HG02938 (cell line): ENCODE results near the gene ELOVL5.
A peak's percentile ranks its signal among the peaks of the same experiment; 100 is the strongest.
"Not testable (repeated sequence)": the region's sequence is repeated elsewhere in the genome, so short reads cannot be mapped to it uniquely, and the experiment has no call there.

Experiments
- ATAC-seq: cut with Tn5 transposase; IDR thresholded peaks from one replicate; pipeline ENCODE4 v1.9.1; 2021; ENCODE audit warnings: mild to moderate bottlenecking, moderate library complexity; ENCODE audit not compliant: unreplicated experiment

ELOVL5 gene

DNA sequence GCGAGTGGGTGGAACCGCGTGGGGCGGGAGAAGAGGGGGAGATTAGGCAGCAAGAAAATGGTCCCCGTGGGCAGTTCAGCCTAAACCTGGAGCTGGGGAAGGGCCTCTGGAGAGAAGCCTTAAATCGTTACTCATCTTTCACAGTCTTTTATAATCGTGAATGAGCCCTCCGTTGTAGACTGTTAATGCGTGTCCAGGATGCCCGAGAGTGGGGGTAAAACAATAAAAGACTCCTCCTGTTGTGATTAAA, 11.0 kb upstream of the ELOVL5 start:
- ATAC-seq: no peak

DNA sequence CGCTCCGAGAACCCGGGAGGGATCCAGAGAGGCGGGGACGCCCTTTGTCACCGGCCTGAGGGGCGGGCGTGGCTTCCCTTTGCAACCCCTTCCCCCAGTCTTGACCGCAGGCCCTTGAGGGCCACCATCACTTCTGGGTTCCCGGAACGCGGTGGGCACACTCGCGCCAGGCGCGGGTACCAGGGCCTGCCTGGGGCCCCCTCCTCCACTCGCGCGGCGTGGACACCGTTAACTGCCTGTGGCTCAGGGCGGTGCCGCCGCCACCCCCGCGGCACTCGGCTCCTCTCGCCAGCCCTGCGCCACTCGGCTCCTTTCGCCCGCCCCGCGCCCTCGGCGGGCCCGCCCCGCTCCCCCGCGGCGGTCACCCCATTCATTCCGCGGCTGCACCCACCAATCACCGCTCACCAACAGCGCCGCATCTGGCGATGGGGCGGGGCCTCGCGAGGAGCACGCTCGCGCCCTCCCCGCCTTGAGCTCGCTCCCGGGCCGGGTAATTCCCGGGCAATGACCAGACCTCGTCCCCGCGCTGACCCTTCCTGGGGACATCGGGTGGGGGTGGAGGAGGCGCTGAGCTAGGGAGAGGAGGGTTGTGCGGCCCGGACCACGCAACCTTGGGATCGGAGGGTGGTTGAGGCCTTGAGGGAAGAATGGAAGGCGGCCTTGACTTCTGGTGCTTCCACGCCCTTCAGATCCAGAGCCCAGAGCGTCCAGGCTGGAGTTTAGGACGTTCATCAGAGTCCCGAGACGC, 10.5 kb upstream of the ELOVL5 start:
- peak; percentile 85 for ATAC-seq

DNA sequence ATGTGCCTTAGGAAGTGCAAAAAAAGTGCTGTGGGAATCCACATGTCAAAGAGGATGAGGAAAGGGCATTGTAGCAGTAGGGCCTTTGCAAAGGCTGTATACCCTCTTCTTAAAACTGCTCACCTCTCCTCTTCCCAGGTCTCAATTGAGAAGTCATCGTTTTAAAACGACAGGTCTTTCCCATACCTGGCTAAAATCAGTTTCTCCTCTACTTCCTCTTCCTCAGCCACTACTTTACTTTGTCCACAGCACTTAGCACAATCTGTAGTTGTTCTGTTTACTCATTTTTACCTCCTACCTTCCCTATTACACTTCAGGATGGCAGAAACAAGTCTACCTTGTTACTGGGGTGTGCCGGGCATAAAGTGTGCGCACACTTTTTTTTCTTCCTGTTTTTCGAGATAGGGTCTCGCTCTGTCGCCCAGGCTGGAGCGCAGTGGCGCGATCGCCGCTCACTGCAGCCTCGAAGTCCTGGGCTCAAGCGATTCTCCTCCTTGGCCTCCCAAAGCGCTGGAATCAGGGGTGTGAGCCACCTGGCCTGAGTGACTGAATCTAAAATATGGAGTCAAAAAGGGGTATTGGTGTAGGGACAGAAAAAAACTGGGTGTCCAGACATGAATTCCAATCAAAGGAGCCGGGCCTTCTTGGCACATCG, 9.8 kb upstream of the ELOVL5 start:
- ATAC-seq: peak; percentile 9

GRCh38 chr6:53357576-53358360, 9.0 kb upstream of the ELOVL5 start:
- ATAC-seq: no peak

GRCh38 chr6:53353624-53354023, 4.9 kb upstream of the ELOVL5 start:
- no peak for ATAC-seq

DNA sequence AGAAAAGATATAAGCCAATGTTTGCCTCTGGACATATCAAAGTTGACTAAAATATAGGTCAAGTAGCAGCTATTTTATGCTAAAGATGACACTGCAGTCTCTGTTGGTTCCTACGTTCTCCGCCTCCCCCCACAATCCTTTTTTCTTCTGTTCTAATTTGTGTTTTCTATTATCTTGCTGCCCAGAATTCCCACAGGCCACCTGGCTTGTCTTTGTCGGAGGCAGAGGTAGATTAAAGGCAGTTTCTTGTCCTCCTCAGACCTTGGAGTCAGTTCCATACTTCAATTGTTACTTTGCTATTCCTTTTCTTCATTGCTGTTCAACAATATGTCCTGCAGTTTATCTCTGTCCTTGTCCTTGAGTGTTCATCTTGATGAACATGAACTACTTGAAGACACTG, 3.6 kb upstream of the ELOVL5 start:
- no peak for ATAC-seq

- no peak for ATAC-seq
Measured at GRCh38 chr6:53349209-53349693, 501 bp upstream of the ELOVL5 start.

DNA sequence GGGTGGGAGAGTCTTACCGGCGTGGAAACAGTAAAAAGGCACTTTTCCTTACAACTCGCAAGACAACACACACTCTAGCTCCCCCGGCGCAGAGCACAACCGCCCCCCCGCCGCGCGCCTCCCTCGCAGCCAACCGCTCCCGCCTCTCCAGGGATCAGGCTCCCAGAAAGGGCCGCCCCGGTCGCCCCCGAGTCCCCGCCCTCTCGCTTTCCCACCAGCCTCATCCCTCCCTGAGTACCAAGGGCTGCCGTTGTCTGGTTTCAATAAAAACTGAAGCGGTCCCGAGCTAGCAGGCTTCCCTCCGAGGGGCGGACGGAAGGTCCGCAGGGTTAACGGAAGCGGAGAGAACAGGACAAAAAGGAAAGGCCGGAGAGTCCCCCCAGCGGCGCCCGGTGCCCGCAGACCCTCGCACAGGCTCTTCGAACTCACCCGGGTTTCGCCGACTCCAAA, 804 bp downstream of the ELOVL5 start:
- ATAC-seq: peak; percentile 18

- ATAC-seq: no peak
Measured at GRCh38 chr6:53347250-53347920, 1.4 kb downstream of the ELOVL5 start.

GRCh38 chr6:53346049-53346448, 2.7 kb downstream of the ELOVL5 start:
- not testable (repeated sequence) for ATAC-seq

- no peak for ATAC-seq
Measured at GRCh38 chr6:53344969-53345368, 3.8 kb downstream of the ELOVL5 start.

DNA sequence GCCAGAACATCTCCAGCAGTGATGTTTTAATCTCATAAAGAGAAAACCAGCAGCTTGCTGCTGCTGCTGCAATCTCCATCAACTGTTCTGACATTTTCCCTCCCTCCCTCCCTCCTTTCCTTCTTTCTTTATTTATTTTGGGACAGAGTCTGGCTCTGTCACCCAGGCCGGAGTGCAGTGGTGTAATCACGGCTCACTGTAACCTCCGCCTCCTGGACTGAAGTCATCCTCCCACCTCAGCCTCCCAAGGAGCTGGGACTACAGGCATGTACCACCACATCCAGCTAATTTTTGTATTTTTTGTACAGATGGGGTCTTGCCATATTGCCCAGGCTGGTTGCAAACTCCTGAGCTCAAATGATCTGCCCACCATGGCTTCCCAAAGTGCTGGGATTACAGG, 5.7 kb downstream of the ELOVL5 start:
- no peak for ATAC-seq

GRCh38 chr6:53342217-53342616, 6.5 kb downstream of the ELOVL5 start:
- ATAC-seq: no peak

GRCh38 chr6:53340536-53340935, 8.2 kb downstream of the ELOVL5 start:
- ATAC-seq: no peak

DNA sequence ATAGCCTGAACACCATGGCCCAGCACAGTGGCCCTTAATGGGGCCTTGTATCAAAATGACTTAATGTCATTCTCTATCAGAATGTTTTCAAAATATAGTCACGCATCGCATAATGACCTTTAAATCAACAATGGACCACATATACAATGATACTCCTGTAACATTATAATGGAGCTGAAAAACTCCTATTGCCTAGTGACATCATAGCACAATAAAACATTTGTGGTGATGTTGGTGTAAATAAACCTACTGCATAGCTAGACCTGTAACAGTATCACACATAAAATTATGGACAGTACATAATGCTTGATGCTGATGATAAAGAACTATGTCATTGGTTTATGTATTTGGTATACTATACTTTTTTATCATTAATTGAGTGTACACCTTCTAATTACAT, 9.3 kb downstream of the ELOVL5 start:
- no peak for ATAC-seq

GRCh38 chr6:53338304-53338703, 10.4 kb downstream of the ELOVL5 start:
- ATAC-seq: no peak

- ATAC-seq: no peak
Measured at GRCh38 chr6:53336070-53336469, 12.7 kb downstream of the ELOVL5 start.

- ATAC-seq: peak; percentile 86
Measured at GRCh38 chr6:53335224-53335994, 13.3 kb downstream of the ELOVL5 start.

- no peak for ATAC-seq
Measured at GRCh38 chr6:53333439-53334408, 15.0 kb downstream of the ELOVL5 start.
